ENCODE data around the gene MMD.
"Not testable (repeated sequence)": the region's sequence is repeated elsewhere in the genome, so short reads cannot be mapped to it uniquely, and the experiment has no call there.

The MMD gene

GRCh38 chr17:55390364-55390977 is 31.2 kb downstream of the MMD start:
- no peak for DNase-seq

GRCh38 chr17:55389715-55390114 is 31.9 kb downstream of the MMD start:
- not testable (repeated sequence) for DNase-seq

- no peak for DNase-seq
Measured at GRCh38 chr17:55388842-55389241, 32.8 kb downstream of the MMD start.

- peak; percentile 25 for DNase-seq
Measured at GRCh38 chr17:55386796-55387332, 34.8 kb downstream of the MMD start.

GRCh38 chr17:55384643-55385232 is 36.9 kb downstream of the MMD start:
- DNase-seq = no peak

GRCh38 chr17:55383771-55384642 is 37.6 kb downstream of the MMD start:
- DNase-seq = no peak

- DNase-seq = no peak
Measured at GRCh38 chr17:55381017-55381770, 40.4 kb downstream of the MMD start.

- DNase-seq = no peak
Measured at GRCh38 chr17:55377671-55378275, 43.9 kb downstream of the MMD start.

GRCh38 chr17:55368706-55369105 is 52.9 kb downstream of the MMD start:
- DNase-seq = no peak

GRCh38 chr17:55366020-55366481 is 55.6 kb downstream of the MMD start:
- no peak for DNase-seq

GRCh38 chr17:55363033-55363432 is 58.6 kb downstream of the MMD start:
- DNase-seq = no peak

- DNase-seq = no peak
Measured at GRCh38 chr17:55360971-55361370, 60.7 kb downstream of the MMD start.

- DNase-seq = peak; percentile 63
Measured at GRCh38 chr17:55356434-55357328, 65.0 kb downstream of the MMD start.

- no peak for DNase-seq
Measured at GRCh38 chr17:55354941-55355340, 66.7 kb downstream of the MMD start.

- DNase-seq = no peak
Measured at GRCh38 chr17:55354010-55354409, 67.6 kb downstream of the MMD start.

- no peak for DNase-seq
Measured at GRCh38 chr17:55351226-55351625, 70.4 kb downstream of the MMD start.

- no peak for DNase-seq
Measured at GRCh38 chr17:55350825-55351205, 70.8 kb downstream of the MMD start.

- DNase-seq = peak; percentile 34
Measured at GRCh38 chr17:55348749-55349354, 72.8 kb downstream of the MMD start.

GRCh38 chr17:55347341-55347740 is 74.3 kb downstream of the MMD start:
- no peak for DNase-seq

- no peak for DNase-seq
Measured at GRCh38 chr17:55346658-55347057, 75.0 kb downstream of the MMD start.

- no peak for DNase-seq
Measured at GRCh38 chr17:55345132-55345531, 76.5 kb downstream of the MMD start.
